GM19452 (cell line): Measurements from ENCODE around the gene ANO6.
"Not testable (repeated sequence)": the region's sequence is repeated elsewhere in the genome, so short reads cannot be mapped to it uniquely, and the experiment has no call there.

ENCODE experiments used
- ATAC-seq: cut with Tn5 transposase; IDR thresholded peaks from one replicate; pipeline ENCODE4 v1.9.1; 2021; ENCODE audit not compliant: unreplicated experiment

Gene ANO6

DNA sequence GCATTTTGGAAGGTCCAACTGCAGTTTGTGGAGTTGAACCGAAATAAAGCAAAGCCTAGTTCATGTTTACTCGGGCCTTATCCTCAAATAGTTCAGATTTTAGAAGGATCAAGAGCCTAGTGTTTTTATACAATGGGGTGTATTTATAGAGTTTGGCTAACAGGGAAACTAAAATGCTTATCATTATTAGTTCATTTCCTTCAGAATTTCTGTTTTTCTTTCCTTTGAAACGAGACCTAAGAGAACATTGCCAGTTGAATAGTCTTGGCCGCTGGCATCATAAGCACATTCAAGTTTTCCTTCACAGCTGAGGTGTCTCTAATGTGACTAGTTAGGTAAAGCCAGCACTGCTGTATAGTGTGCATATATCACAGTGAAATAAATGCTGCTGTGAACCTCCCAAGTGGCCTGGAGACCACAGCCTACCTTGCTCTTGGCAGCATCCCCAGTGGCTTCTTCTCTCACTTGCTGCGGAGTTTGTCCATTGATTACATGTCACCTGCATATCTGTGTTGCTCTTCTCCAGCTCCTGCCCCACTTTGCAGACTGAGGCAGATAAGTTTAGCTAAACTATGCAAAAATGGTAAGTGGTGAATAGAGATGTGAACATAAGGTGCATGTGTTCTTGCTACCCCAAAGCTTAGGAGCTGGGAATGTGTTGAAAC, 88.8 kb downstream of the ANO6 start:
- ATAC-seq, result no peak

DNA sequence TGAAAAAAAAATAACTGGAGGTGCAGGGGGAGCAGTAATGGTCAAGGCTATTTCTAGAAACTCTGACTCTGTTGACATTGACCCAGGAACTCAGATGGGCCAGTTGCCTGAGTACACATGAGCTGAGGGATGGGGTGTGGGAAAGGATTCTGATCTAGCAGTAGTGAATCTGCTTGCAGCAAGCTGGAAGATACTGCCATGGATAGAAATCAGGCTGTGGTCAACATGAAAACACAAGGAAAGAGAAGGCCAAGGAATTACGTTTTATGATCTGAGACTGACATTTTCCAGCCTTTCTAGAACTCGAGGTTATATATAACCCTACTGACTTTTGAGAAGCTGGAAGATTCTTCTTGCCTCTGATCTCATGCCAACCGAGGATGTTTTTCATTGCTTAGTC, 90.0 kb downstream of the ANO6 start:
- ATAC-seq, result no peak

DNA sequence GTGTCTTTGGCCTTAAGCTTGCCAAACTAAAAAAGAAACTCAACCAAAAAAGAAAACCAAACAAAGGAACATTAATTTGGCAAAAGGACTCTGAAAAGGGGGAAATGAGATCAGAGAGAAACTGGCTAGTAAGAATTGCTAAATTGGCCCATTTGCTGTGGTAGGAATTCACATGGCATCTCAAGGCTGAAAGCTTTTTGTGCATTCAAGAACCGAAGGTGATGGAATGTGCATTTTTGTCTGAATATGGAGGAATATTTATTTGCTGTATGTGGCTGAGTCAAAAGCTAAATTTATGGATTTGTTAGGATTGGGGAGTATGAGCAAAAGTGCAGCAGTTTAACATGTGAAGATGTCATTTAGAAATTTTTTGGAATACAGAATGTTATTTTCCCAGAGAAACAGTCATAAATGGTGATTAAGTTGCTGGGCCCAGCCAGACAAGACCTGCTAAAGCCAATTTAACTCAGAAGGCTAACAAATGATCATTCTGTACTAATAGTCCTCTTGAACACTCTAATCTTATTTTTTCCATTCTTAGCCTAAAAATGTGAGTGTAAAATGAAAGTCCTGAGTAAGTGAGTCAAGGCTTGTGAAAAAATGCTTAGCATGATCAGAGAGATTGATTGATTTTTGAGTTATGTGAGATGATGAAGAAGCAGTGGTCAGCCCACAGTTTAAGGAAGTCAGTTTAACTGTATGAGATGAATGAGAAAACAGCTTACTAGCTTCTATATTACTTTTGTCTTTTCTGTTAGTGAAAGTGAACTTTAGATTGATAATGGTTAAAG, 94.1 kb downstream of the ANO6 start:
- no peak for ATAC-seq

DNA sequence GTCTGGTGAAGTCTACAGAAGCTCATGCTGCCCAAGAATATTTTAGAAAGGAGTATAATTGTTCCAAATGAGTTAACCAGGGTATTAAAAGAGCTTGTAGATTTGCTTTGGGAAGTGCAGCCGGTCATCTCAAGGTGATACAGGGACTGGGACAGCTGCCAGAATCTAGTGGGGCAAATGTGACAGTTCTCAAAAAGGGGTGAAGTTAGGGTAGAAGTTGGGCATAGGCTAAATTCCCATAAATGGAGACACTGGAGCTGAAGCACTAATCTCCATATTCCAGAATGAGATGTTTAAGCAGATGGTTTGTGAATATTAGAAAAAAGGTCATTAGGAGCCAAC, 94.7 kb downstream of the ANO6 start:
- ATAC-seq, result no peak

GRCh38 chr12:45312012-45312411, 96.1 kb downstream of the ANO6 start:
- ATAC-seq, result no peak

DNA sequence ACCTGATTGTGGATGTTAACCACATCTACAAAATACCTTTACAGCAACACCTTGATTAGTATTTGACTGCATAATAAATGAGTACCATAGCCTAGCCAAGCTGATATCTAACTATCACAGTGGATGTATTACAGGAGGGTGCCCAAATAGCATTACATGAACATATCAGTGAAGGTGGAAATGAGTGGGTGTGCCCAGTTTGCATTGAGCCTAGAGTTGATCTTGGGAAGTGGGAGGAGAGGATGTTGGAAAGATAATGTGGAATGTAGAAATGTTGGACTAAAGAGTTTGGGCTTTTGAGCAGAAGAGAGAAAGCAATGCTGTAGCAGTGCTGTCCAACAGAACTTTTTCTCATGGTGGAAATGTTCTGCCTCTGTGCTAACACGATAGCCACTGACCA, 98.9 kb downstream of the ANO6 start:
- ATAC-seq, result no peak

DNA sequence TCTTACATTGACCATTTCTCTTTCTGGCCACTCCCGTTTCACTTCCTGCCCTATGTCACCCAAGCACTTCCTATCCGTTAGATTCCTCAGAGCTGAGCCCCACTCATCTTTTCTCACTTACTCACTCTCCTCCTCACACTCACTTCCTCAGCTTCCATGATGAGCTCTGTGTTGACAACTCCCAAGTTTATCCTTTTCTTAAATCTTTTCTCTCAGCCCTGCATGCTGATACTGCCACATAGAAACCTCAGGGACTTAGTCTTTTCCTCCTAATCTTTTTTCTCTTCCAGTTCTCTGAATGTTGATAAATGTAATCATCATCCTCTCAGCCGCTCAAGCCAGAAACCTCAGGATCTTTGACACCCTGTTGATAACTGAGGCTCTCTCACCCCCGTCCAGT, 99.6 kb downstream of the ANO6 start:
- no peak for ATAC-seq

DNA sequence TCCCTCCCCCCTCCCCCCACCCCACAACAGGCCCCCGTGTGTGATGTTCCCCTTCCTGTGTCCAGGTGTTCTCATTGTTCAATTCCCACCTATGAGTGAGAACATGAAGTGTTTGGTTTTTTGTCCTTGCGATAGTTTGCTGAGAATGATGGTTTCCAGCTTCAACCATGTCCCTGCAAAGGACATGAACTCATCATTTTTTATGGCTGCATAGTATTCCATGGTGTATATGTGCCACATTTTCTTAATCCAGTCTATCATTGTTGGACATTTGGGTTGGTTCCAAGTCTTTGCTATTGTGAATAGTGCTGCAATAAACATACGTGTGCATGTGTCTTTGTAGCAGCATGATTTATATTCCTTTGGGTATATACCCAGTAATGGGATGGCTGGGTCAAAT, 101.4 kb downstream of the ANO6 start:
- not testable (repeated sequence) for ATAC-seq

DNA sequence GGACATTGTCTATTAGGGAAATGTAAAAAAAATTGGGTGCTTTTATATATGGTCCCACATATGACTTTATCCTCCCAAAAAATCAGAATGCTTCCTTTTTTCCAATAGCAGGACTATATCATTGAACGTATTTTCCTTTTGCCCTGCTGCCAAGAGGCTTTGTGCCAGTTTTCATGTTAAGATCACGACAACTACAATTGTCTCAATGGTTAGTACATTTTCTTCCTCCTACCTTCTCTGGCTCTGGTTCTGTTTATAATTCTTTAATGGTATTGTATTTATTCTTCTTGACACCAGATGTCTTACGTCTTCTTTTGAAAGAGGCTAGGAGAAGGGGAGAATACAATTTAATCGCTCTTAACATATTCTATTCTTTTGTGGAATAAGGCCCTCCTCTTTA, 106.9 kb downstream of the ANO6 start:
- ATAC-seq, result no peak

DNA sequence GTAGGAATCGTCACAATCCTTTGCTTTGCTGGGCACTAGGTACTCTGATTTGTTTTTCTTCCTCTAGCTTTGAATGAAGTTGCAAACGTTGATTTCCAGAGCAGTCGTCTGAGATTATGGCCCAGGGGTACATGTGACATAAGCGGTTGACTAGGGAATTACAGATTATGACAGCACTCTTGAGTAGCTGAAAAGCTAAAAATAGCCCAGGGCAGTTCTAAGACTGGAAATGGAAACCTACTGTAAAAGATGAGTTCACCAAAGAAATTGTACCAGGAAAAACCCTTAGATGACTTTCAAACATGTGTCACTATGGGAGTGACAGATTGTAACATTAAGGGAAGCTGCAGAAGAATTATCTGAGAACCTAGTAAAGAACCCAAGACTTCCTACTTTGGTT, 108.5 kb downstream of the ANO6 start:
- no peak for ATAC-seq

GRCh38 chr12:45326358-45326975, 110.6 kb downstream of the ANO6 start:
- ATAC-seq, result no peak

- ATAC-seq, result no peak
Measured at GRCh38 chr12:45327823-45328383, 112.0 kb downstream of the ANO6 start.

DNA sequence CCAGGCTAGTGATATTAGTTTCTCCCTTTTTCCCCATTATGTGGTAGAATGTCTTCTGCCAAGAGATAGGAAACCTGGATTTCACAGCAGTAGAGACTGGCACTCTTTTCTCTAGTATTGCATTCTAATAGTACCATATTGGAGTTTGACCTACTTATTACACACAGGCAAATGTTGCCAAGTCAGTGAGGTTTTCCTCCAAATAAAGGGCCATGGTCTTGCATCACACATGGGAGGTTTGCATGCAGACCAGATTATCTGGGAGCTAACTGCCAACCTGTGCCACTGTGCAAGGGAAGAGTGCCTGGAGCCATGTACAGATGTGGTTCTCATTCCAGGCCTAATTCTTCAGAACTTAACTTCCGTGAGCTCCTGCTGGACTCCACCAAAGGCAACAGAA, 113.3 kb downstream of the ANO6 start:
- no peak for ATAC-seq

DNA sequence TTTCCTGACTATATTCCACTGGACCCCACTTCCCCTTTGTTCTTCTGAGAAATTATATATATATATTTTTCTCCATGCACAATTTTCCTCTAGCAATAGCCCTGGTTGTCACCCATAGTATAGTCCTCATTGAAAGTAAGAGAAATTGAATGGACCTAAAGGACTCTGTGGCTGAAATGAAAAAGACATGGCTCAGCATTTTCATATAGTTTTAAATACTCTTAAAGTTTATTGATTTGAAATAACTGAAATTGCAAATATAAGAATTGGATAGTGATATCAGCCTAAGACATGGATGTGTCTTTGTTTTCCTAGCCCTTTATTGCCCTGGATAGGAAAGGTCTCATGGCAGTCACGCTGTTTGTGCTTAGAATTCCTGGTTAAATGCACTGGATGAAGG, 113.8 kb downstream of the ANO6 start:
- no peak for ATAC-seq

- peak; percentile 77 for ATAC-seq
Measured at GRCh38 chr12:45331552-45331951, 115.7 kb downstream of the ANO6 start.

- ATAC-seq, result no peak
Measured at GRCh38 chr12:45334396-45334795, 118.5 kb downstream of the ANO6 start.

- no peak for ATAC-seq
Measured at GRCh38 chr12:45336331-45336730, 120.4 kb downstream of the ANO6 start.

- no peak for ATAC-seq
Measured at GRCh38 chr12:45336762-45337596, 121.1 kb downstream of the ANO6 start.

- ATAC-seq, result no peak
Measured at GRCh38 chr12:45337835-45338234, 121.9 kb downstream of the ANO6 start.

DNA sequence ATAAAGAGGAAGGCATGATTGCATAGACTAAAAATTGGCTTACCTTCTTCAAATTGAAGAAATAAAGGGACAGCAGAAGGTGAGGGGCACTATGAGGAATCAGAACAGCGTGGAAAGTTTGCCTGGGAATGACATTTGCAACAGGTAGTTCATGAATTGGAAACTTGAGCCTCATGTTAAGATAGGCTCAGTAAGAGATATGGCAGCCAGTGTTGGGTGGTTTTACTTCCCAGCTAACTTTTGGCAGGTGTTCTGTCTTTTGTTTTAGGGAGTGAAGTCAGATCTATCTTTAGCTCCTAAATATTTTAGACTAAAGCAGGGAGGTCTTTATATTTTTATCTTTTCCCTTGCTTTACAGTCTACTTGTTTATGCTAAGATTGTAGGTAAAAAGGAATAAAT, 122.4 kb downstream of the ANO6 start:
- ATAC-seq, result no peak

DNA sequence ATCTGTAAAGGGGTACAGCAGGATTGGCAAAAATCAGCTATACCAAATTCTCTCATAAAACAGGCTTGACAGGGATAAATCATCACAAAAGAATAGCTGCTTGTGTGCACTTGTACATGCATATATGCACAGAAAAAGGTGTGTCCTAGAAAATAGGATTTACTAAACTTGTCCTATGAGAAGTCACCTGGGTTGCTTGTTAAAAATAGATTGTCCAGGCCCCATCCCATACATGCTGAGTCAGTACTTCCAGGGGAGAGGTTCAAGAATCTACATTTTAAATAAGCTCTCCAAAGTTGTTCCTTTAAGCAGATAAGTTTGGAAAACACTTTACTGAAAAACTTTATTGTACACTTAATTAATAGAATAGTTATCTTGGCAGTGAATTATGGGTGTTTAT, 123.1 kb downstream of the ANO6 start:
- no peak for ATAC-seq
